NCI-H446 treated with DMSO at 0.1 percent for 48 hours (cell line): ENCODE results near the gene TMEM203.
A peak's percentile ranks its signal among the peaks of the same experiment; 100 is the strongest.
"Not testable (repeated sequence)": the region's sequence is repeated elsewhere in the genome, so short reads cannot be mapped to it uniquely, and the experiment has no call there.

ENCODE experiments used
- DNase-seq: peaks from one replicate; lab custom pipeline; 2025; lab: John Stamatoyannopoulos, UW

The TMEM203 gene

GRCh38 chr9:137205126-137206069, at the start of gene TMEM203, which contains the start of gene NDOR1:
TMEM203 (minus strand) TSS chr9:137205648; CDS start chr9:137205414, 234 bp downstream.
NDOR1 (plus strand) TSS chr9:137205700; CDS start chr9:137205778, 78 bp downstream.
- DNase-seq, result peak; percentile 4

GRCh38 chr9:137254624-137255447, 49.4 kb upstream of the TMEM203 start, which contains the start of gene NELFB:
NELFB (plus strand) TSS chr9:137255327.
- DNase-seq, result peak; percentile 33

GRCh38 chr9:137253717-137254623, 48.5 kb upstream of the TMEM203 start:
- DNase-seq, result no peak

- no peak for DNase-seq
Observed at GRCh38 chr9:137252555-137253506, 47.4 kb upstream of the TMEM203 start.

- no peak for DNase-seq
Observed at GRCh38 chr9:137251490-137252268, 46.2 kb upstream of the TMEM203 start.

- DNase-seq, result no peak
Observed at GRCh38 chr9:137251194-137251461, 45.7 kb upstream of the TMEM203 start, which contains the start of gene STPG3. STPG3 (plus strand) TSS chr9:137251286; CDS start chr9:137251287, 1 bp downstream.

- no peak for DNase-seq
Observed at GRCh38 chr9:137250329-137251193, 45.1 kb upstream of the TMEM203 start.

- DNase-seq, result no peak
Observed at GRCh38 chr9:137247916-137248175, 42.4 kb upstream of the TMEM203 start.

- DNase-seq, result no peak
Observed at GRCh38 chr9:137247135-137247915, 41.9 kb upstream of the TMEM203 start.

GRCh38 chr9:137245450-137246421, 40.3 kb upstream of the TMEM203 start:
- DNase-seq, result no peak

GRCh38 chr9:137244486-137245449, 39.3 kb upstream of the TMEM203 start:
- no peak for DNase-seq

- DNase-seq, result no peak
Observed at GRCh38 chr9:137243626-137244485, 38.4 kb upstream of the TMEM203 start.

- not testable (repeated sequence) for DNase-seq
Observed at GRCh38 chr9:137243266-137243625, 37.8 kb upstream of the TMEM203 start.

GRCh38 chr9:137242269-137243203, 37.1 kb upstream of the TMEM203 start:
- DNase-seq, result no peak
